Measurements from ENCODE around the gene ZNF107. TPM values are rescaled to one million over a fixed set of nuclear protein-coding genes. Genes with fewer than 3 reads are reported as not detected.
A peak's percentile ranks its signal among the peaks of the same experiment; 100 is the strongest.

ZNF107 gene
- total and polyA plus RNA-seq, 2 of the 13 experiments (the other 11 are each of a cell fraction or from before 2014, with no cell fraction given) = 2.5 to 5.4 TPM

GRCh38 chr7:64651632-64652165 lies 14.2 kb upstream of the ZNF107 start:
- intact Hi-C loops (cut with micrococcal nuclease; ENCODE audit: unreplicated experiment) (no loop called here), in situ Hi-C loops (cut with HindIII; ENCODE audit: extremely low pct_ligation_motif_present, low pct_unique_long_range_greater_than_20kb) (no loop called here)
- no peak for DNase-seq (ENCODE audit: low spot score)
- Histone ChIP-seq H3K27me3 (ENCODE audit: control insufficient read depth in 1 of 2, insufficient read depth in 2 of 2, low read length in 2 of 2) (no peaks in the 10 kb centered on the region), H3K4me3 (replicated peaks in 1 of 3; ENCODE audit: insufficient read depth in 1 of 3, low read depth in 2 of 3, low read length in 3 of 3) (no peak overlapping the region), H3K27ac (ENCODE audit: extremely low read length, insufficient read depth, low read length) (no peak overlapping the region), H3K4me2 (ENCODE audit: low read depth, low read length) (no peak overlapping the region), H3K9me3 (ENCODE audit: low read length) (no peaks in the 10 kb centered on the region), H3K4me1 (ENCODE audit: insufficient read depth, low read length) (peaks cover 12% of the 10 kb centered on the region; the same call in 1 of the 2 replicates), H3K36me3 (replicated peaks in 1 of 2; ENCODE audit: control insufficient read depth in 1 of 2, insufficient read depth in 2 of 2, low read length in 2 of 2) (no peaks in the 10 kb centered on the region), H3K79me2 (ENCODE audit: insufficient read depth, low read length) (no peaks in the 10 kb centered on the region), H4K20me1 (ENCODE audit: insufficient read depth, low read length) (no peaks in the 10 kb centered on the region), H3K9ac (ENCODE audit: insufficient read depth, low read depth, low read length) (no peak overlapping the region), H2AFZ (ENCODE audit: low read length) (no peak overlapping the region)
- ATAC-seq = peak; percentile 39; the same call in 2 of the 3 replicates
- 37% methylated on average over 3 of the region's 4 CpGs for WGBS (ENCODE audit: low lambda C conversion rate)
- FAIRE-seq = no peak
- no TSS peak for BruUV-seq (replicated peaks)
- POLR2A ChIA-PET = no interaction called here
- CTCF ChIA-PET (ENCODE audit: low intra/inter-chr PET ratio, low total read pairs) = no interaction called here
- TF ChIP-seq CTCF (CRISPR knock-in tag; IDR thresholded peaks at IDR 0.05) (peak; percentile 39), SMARCC2 (IDR thresholded peaks at IDR 0.05) (no peak), STAG1 (CRISPR knock-in tag; IDR thresholded peaks at IDR 0.05) (peak; percentile 22; the same call in 1 of the 2 replicates), ZNF160 (CRISPR knock-in tag; IDR thresholded peaks at IDR 0.05) (no peak)

GRCh38 chr7:64653721-64654401 lies 12.1 kb upstream of the ZNF107 start:
- 55% methylated on average over 10 of the region's 11 CpGs for WGBS (ENCODE audit: low lambda C conversion rate)
- DNase-seq (ENCODE audit: low spot score) = no peak

More at GRCh38 chr7:64653721-64654401, 12.1 kb upstream of the ZNF107 start:
- Histone ChIP-seq H3K9ac (ENCODE audit: insufficient read depth, low read depth, low read length) (no peak overlapping the region), H3K27ac (ENCODE audit: extremely low read length, insufficient read depth, low read length) (no peak overlapping the region), H3K4me1 (ENCODE audit: insufficient read depth, low read length) (peaks cover 12% of the 10 kb centered on the region; the same call in 1 of the 2 replicates), H3K27me3 (ENCODE audit: control insufficient read depth in 1 of 2, insufficient read depth in 2 of 2, low read length in 2 of 2) (no peaks in the 10 kb centered on the region), H3K79me2 (ENCODE audit: insufficient read depth, low read length) (no peaks in the 10 kb centered on the region), H2AFZ (ENCODE audit: low read length) (no peak overlapping the region), H4K20me1 (ENCODE audit: insufficient read depth, low read length) (no peaks in the 10 kb centered on the region), H3K4me2 (ENCODE audit: low read depth, low read length) (no peak overlapping the region), H3K4me3 (replicated peaks in 1 of 3; ENCODE audit: insufficient read depth in 1 of 3, low read depth in 2 of 3, low read length in 3 of 3) (no peak overlapping the region), H3K36me3 (replicated peaks in 1 of 2; ENCODE audit: control insufficient read depth in 1 of 2, insufficient read depth in 2 of 2, low read length in 2 of 2) (no peaks in the 10 kb centered on the region), H3K9me3 (ENCODE audit: low read length) (no peaks in the 10 kb centered on the region)
- no TSS peak for BruUV-seq (replicated peaks)
- in situ Hi-C loops (cut with HindIII; ENCODE audit: extremely low pct_ligation_motif_present, low pct_unique_long_range_greater_than_20kb) (no loop called here), intact Hi-C loops (cut with micrococcal nuclease; ENCODE audit: unreplicated experiment) (no loop called here)
- ATAC-seq (no peak), FAIRE-seq (no peak)
- ChIA-PET CTCF (ENCODE audit: low intra/inter-chr PET ratio, low total read pairs) (no interaction called here), POLR2A (no interaction called here)
- no peak for TF ChIP-seq ZFY (CRISPR knock-in tag; IDR thresholded peaks at IDR 0.05)
- TF ChIP-seq, protein P1, sequence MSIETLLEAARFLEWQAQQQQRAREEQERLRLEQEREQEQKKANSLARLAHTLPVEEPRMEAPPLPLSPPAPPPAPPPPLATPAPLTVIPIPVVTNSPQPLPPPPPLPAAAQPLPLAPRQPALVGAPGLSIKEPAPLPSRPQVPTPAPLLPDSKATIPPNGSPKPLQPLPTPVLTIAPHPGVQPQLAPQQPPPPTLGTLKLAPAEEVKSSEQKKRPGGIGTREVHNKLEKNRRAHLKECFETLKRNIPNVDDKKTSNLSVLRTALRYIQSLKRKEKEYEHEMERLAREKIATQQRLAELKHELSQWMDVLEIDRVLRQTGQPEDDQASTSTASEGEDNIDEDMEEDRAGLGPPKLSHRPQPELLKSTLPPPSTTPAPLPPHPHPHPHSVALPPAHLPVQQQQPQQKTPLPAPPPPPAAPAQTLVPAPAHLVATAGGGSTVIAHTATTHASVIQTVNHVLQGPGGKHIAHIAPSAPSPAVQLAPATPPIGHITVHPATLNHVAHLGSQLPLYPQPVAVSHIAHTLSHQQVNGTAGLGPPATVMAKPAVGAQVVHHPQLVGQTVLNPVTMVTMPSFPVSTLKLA (IDR thresholded peaks at IDR 0.05) = peak; percentile 92
- no peak for TF ChIP-seq ELF1 (CRISPR knock-in tag; IDR thresholded peaks at IDR 0.05)
- TF ChIP-seq CAMTA2 (CRISPR knock-in tag; IDR thresholded peaks at IDR 0.05; ENCODE audit: borderline replicate concordance) = no peak
- TF ChIP-seq SMARCE1 (IDR thresholded peaks at IDR 0.05; ENCODE audit: borderline replicate concordance) = no peak
- TF ChIP-seq RBFOX2 (IDR thresholded peaks at IDR 0.05; ENCODE audit: low read depth, low read length) = no peak
- no peak for TF ChIP-seq ZNF138 (CRISPR knock-in tag; IDR thresholded peaks at IDR 0.05; ENCODE audit: low read depth)
